Body of pancreas (tissue), 4 donors: Measurements from ENCODE around the gene CD300H.

Source experiments
- CTCF ChIP-seq, 7 experiments: fragments of 450-650 bp in 4 of 7; fragments of 200-600 bp in 3 of 7; sonication (generic) in 3 of 7; IDR thresholded peaks; one replicate each; pipeline ENCODE4 v1.5.1; 2016 to 2019; ENCODE audit warnings: antibody characterized with exemption in 7 of 7
- POLR2A ChIP-seq, 3 donors: fragments of 450-650 bp; IDR thresholded peaks; one replicate each; pipeline ENCODE4 v1.6.1; 2016; ENCODE audit warnings: antibody characterized with exemption in 3 of 3, mild to moderate bottlenecking in 2 of 3

GRCh38 chr17:74601944-74602572 is 34.7 kb upstream of the CD300H start:
- TF ChIP-seq POLR2A (IDR thresholded peaks at IDR 0.05) (no peak), CTCF (IDR thresholded peaks at IDR 0.05) (peak in 6 of 7 experiments; percentile 25 to 60 (median 40))
